ENCODE data around the gene DPPA5. TPM values are rescaled to one million over a fixed set of nuclear protein-coding genes. Genes with fewer than 3 reads are reported as not detected.

Gene DPPA5
- total and polyA plus RNA-seq, 12 donors = not detected

DNA sequence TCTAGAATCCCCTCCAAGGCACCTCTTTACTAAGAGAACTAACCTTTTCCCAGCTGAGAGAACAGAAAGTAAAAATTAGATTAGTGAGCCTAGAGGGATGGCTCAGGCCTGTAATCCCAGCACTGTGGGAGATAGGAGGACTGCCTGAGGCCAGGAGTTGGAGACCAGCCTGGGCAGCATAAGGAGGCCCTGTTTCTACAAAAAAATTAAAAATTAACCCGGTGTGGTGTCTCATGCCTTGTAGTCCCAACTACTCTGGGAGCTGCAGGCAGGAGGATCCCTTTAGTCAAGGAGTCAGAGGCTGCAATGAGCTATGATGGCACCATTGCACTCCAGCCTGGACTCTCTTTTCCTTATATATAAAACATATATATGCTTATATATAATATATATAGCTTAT, 21.1 kb upstream of the DPPA5 start:
- WGBS, 2 donors = 73 to 76% methylated on average over 1 of the region's 1 CpG
- no peak overlapping the region for H3K4me3 ChIP-seq
- no peak overlapping the region for H3K27ac ChIP-seq
- H3K27me3 ChIP-seq = no peaks in the 10 kb centered on the region
- TF ChIP-seq, protein P1, sequence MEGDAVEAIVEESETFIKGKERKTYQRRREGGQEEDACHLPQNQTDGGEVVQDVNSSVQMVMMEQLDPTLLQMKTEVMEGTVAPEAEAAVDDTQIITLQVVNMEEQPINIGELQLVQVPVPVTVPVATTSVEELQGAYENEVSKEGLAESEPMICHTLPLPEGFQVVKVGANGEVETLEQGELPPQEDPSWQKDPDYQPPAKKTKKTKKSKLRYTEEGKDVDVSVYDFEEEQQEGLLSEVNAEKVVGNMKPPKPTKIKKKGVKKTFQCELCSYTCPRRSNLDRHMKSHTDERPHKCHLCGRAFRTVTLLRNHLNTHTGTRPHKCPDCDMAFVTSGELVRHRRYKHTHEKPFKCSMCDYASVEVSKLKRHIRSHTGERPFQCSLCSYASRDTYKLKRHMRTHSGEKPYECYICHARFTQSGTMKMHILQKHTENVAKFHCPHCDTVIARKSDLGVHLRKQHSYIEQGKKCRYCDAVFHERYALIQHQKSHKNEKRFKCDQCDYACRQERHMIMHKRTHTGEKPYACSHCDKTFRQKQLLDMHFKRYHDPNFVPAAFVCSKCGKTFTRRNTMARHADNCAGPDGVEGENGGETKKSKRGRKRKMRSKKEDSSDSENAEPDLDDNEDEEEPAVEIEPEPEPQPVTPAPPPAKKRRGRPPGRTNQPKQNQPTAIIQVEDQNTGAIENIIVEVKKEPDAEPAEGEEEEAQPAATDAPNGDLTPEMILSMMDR (IDR thresholded peaks at IDR 0.05) = no peak
- H3K36me3 ChIP-seq = no peaks in the 10 kb centered on the region
- H3K9me3 ChIP-seq = peaks cover 0 to 25% (median 9%) of the 10 kb centered on the region in 11 donors
- DNase-seq = no peak
- no peak for ATAC-seq
- H3K4me1 ChIP-seq = no peaks in the 10 kb centered on the region
- intact Hi-C loops (cut with DNase I) = no loop called here

DNA sequence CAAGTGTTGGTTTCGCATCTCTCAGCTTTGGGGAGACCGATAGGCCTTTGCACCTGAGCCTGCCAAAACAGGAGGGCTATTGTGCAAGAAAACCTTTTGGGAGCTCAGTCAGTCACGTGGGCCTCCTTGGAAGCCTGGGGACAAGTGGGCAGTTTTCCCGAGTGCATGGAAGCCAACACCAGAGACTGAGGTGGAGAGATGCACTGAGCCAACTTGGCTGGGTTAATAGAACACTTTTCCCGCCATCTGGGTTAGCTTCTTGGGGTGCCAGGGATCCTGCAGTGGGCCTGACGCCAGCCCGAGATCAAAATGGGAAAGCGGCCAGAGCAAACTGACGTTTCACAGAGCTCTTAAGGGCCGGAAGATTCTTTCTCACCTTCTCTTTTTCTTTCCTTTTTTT, 18.4 kb upstream of the DPPA5 start:
- no peaks in the 10 kb centered on the region for H3K36me3 ChIP-seq
- TF ChIP-seq, protein P1 (IDR thresholded peaks at IDR 0.05) = no peak
- peaks cover 0 to 25% (median 10%) of the 10 kb centered on the region in 11 donors for H3K9me3 ChIP-seq
- H3K27me3 ChIP-seq = no peaks in the 10 kb centered on the region
- ATAC-seq (no peak), DNase-seq (no peak)
- intact Hi-C loops (cut with DNase I) = no loop called here
- WGBS, 2 donors = 75 to 86% methylated on average over 10 of the region's 10 CpGs
- no peak overlapping the region for H3K4me3 ChIP-seq
- no peaks in the 10 kb centered on the region for H3K4me1 ChIP-seq
- H3K27ac ChIP-seq = no peak overlapping the region

- intact Hi-C loops (cut with DNase I) = no loop called here
- Histone ChIP-seq H3K4me3 (no peak overlapping the region), H3K36me3 (no peaks in the 10 kb centered on the region), H3K9me3 (peaks cover 0 to 25% (median 10%) of the 10 kb centered on the region in 11 donors), H3K4me1 (no peaks in the 10 kb centered on the region), H3K27ac (no peak overlapping the region), H3K27me3 (no peaks in the 10 kb centered on the region)
- TF ChIP-seq, protein P1 (IDR thresholded peaks at IDR 0.05) = no peak
- DNase-seq (no peak), ATAC-seq (no peak)
- 95 to 96% methylated on average over 4 of the region's 4 CpGs for WGBS, 2 donors
These were observed 17.9 kb upstream of the DPPA5 start for GRCh38 chr6:73371984-73372383.

DNA sequence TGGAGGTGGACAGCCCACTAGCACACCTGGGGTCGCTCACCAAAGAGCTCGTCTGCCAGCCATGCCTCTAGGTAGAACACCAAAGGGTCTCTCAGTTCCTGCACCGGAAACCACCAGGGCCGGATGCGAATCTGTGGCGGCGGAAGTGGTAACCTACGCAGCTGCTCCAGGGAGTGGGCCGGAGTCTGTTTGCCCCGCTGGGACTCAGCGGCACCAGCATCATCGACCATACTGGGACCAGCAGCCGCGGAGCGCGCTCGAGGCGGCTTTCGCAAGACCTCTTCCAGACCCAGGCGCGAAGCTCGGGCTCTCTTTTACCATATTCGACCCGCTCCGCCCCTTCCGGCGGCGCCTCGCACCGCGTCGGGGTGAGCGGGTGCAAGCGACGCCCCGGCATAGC, 15.5 kb upstream of the DPPA5 start, which contains the start of gene OOEP:
Gene OOEP, minus strand, starts transcription at position 335 of the 400 bp plus-strand sequence. Its CDS starts 105 bp downstream, at position 230.
- DNase-seq (no peak), ATAC-seq (no peak)
- Histone ChIP-seq H3K9me3 (peaks cover 0 to 25% (median 10%) of the 10 kb centered on the region in 11 donors), H3K27ac (no peak within 1 kb of the TSS), H3K4me3 (no peak within 1 kb of the TSS), H3K27me3 (no peaks in the 10 kb centered on the region), H3K36me3 (no peaks in the 10 kb centered on the region), H3K4me1 (no peaks in the 10 kb centered on the region)
- TF ChIP-seq, protein P1 (IDR thresholded peaks at IDR 0.05) = no peak
- WGBS, 2 donors = 96 to 97% methylated on average over 36 of the region's 36 CpGs
- intact Hi-C loops (cut with DNase I) = no loop called here

Measured in heart right ventricle (tissue), 16 donors.